K562 (cell line): Measurements from ENCODE around the gene ZNF219. TPM values are rescaled to one million over a fixed set of nuclear protein-coding genes. Genes with fewer than 3 reads are reported as not detected.

Experiments
- ATAC-seq: fragments of 200-7000 bp; cut with Tn5 transposase; 3 replicates; pipeline ENCODE4 v1.9.1; 2020; ENCODE audit warnings: moderate library complexity
- BruUV-seq: library from RNA; stranded (reverse); fragments of 400-500 nt; replicated peaks from 2 replicates; lab custom pipeline; 2021; lab: Mats Ljungman, UMichigan
- CTCF ChIA-PET: fragments of 300-600 bp; formaldehyde crosslinking; extraction: SDS; loops from one replicate; lab custom pipeline; 2021; ENCODE audit warnings: low intra/inter-chr PET ratio; lab: Yijun Ruan, JAX
- POLR2A ChIA-PET: fragments of 300-600, 350-650 bp; sonication (Branson Sonifier 250); formaldehyde crosslinking; extraction: SDS; loops from one replicate; lab custom pipeline; 2021; ENCODE audit warnings: antibody characterized with exemption, inconsistent platforms; lab: Yijun Ruan, JAX
- DNase-seq, 4 experiments: peaks; one replicate each; pipeline versions ENCODE4 v3.0.0 to v3.0.0-alpha.2; 2011 to 2018; ENCODE audit warnings: low spot score in 3 of 4, mixed read lengths in 3 of 4; ENCODE audit errors: extremely low read depth in 1 of 4
- FAIRE-seq: peaks from 2 replicates; lab custom pipeline; 2011; peaks lifted over from hg19 to GRCh38; lab: Jason Lieb, UNC
- H2AFZ ChIP-seq: 2 replicates; pipeline ENCODE4 v1.6.0; 2011; ENCODE audit warnings: low read depth, low read length, control low read depth, inconsistent platforms
- H3K27ac ChIP-seq: fragments of 200-600 bp; 3 replicates; pipeline ENCODE4 v1.8.0; 2011; ENCODE audit warnings: low read depth, mild to moderate bottlenecking, control low read depth, inconsistent platforms, low read length, moderate library complexity, mixed read lengths; ENCODE audit errors: extremely low read depth
- H3K27me3 ChIP-seq, 2 experiments: fragments of 300-600 bp in 1 of 2; 2 replicates in 1 of 2; 3 replicates in 1 of 2; pipeline versions ENCODE4 v1.6.0 to v1.8.0; 2011; ENCODE audit warnings: inconsistent platforms in 2 of 2, low read length in 2 of 2, mild to moderate bottlenecking in 1 of 2, mixed read lengths in 1 of 2, moderate library complexity in 1 of 2; ENCODE audit not compliant: control insufficient read depth in 2 of 2, insufficient read depth in 2 of 2
- H3K36me3 ChIP-seq: fragments of 300-600 bp; 3 replicates; pipeline ENCODE4 v1.8.0; 2011; ENCODE audit warnings: mild to moderate bottlenecking, low read length, inconsistent platforms; ENCODE audit not compliant: control insufficient read depth, insufficient read depth
- H3K4me1 ChIP-seq, 2 experiments: fragments of 200-600 bp in 1 of 2; replicated peaks in 1 of 2; 2 replicates in 1 of 2; 3 replicates in 1 of 2; pipeline versions ENCODE4 v1.5.1 to v1.8.0; 2011; ENCODE audit warnings: inconsistent platforms in 2 of 2, low read length in 2 of 2, mild to moderate bottlenecking in 1 of 2, mixed read lengths in 1 of 2, moderate library complexity in 1 of 2; ENCODE audit not compliant: control insufficient read depth in 2 of 2, insufficient read depth in 2 of 2
- H3K4me2 ChIP-seq: 2 replicates; pipeline ENCODE4 v1.6.1; 2011; ENCODE audit warnings: low read length, control low read depth, inconsistent platforms, mixed read lengths; ENCODE audit not compliant: insufficient read depth
- H3K4me3 ChIP-seq: fragments of 200-600 bp; sonication (generic), shearing (Covaris generic); 2 replicates; pipeline ENCODE4 v1.5.1; 2016; ENCODE audit warnings: control low read depth, inconsistent platforms
- H3K79me2 ChIP-seq: fragments of 200-600 bp; 3 replicates; pipeline ENCODE4 v1.8.0; 2011; ENCODE audit warnings: low read length, inconsistent platforms; ENCODE audit not compliant: control insufficient read depth, insufficient read depth
- H3K9ac ChIP-seq, 2 experiments: 2 replicates each; pipeline versions ENCODE4 v1.6.0 to v1.6.1; 2011; ENCODE audit warnings: low read depth in 2 of 2, low read length in 2 of 2, control low read depth in 1 of 2, inconsistent platforms in 1 of 2, mild to moderate bottlenecking in 1 of 2, mixed read lengths in 1 of 2; ENCODE audit not compliant: insufficient read depth in 1 of 2
- H3K9me1 ChIP-seq: one replicate; pipeline ENCODE4 v1.6.0; 2011; ENCODE audit warnings: inconsistent platforms, mild to moderate bottlenecking, low read length, moderate library complexity; ENCODE audit not compliant: control insufficient read depth, insufficient read depth
- H3K9me3 ChIP-seq: replicated peaks from 2 replicates; pipeline ENCODE4 v1.5.1; 2011; ENCODE audit warnings: low read depth, low read length, inconsistent platforms; ENCODE audit not compliant: control insufficient read depth, insufficient read depth
- H4K20me1 ChIP-seq: replicated peaks from 2 replicates; pipeline ENCODE4 v1.6.1; 2011; ENCODE audit warnings: low read length, inconsistent platforms, mixed read lengths; ENCODE audit not compliant: control insufficient read depth, insufficient read depth
- BRD9 ChIP-seq: fragments of 450-650 bp; IDR thresholded peaks from 2 replicates; pipeline ENCODE4 v1.6.1; 2018; ENCODE audit warnings: low read depth; ENCODE audit not compliant: partially characterized antibody
- CEBPB ChIP-seq: fragments of 450-650 bp; IDR thresholded peaks from 2 replicates; pipeline ENCODE4 v1.6.1; 2016; ENCODE audit warnings: missing genetic modification characterization, missing compliant biosample characterization
- E2F3 ChIP-seq: fragments of 250-450 bp; sonication (Bioruptor Pico); IDR thresholded peaks from 2 replicates; pipeline ENCODE4 v1.4.0; 2020; ENCODE audit warnings: mild to moderate bottlenecking
- GABPB2 ChIP-seq: fragments of 250-450 bp; sonication (Bioruptor Pico); conservative IDR thresholded peaks from 2 replicates; pipeline ENCODE4 v1.5.1; 2021; ENCODE audit warnings: mild to moderate bottlenecking
- HLTF ChIP-seq: fragments of 450-650 bp; IDR thresholded peaks from 2 replicates; pipeline ENCODE4 v1.6.1; 2016
- NCOA4 ChIP-seq: fragments of 450-650 bp; IDR thresholded peaks from 2 replicates; pipeline ENCODE4 v1.6.1; 2018; ENCODE audit warnings: mild to moderate bottlenecking; ENCODE audit not compliant: partially characterized antibody
- NR1H2 ChIP-seq: sonication (generic); formaldehyde crosslinking; IDR thresholded peaks from 2 replicates; pipeline ENCODE4 v1.4.0; 2020; ENCODE audit warnings: mild to moderate bottlenecking, missing genetic modification reagents
- PML ChIP-seq: IDR thresholded peaks from 2 replicates; pipeline ENCODE4 v1.6.1; 2012; ENCODE audit warnings: low read length, inconsistent platforms
- TCFL5 ChIP-seq: fragments of 250-450 bp; sonication (Bioruptor Pico); conservative IDR thresholded peaks from 2 replicates; pipeline ENCODE4 v1.6.1; 2021; ENCODE audit warnings: mild to moderate bottlenecking, moderate library complexity, matching md5 sums
- ZNF324 ChIP-seq: fragments of 250-450 bp; sonication (Bioruptor Pico); IDR thresholded peaks from 2 replicates; pipeline ENCODE4 v1.4.0; 2020; ENCODE audit warnings: mild to moderate bottlenecking
- ZNF75A ChIP-seq: fragments of 450-650 bp; formaldehyde crosslinking; IDR thresholded peaks from 2 replicates; pipeline ENCODE4 v1.4.0; 2020; ENCODE audit warnings: mild to moderate bottlenecking
- whole genome bisulfite sequencing: fragments of 100-300 bp; shearing (Covaris generic); methylation state at CpG from one replicate; pipeline ENCODE4 v1.1.6; 2016; ENCODE audit warnings: low coverage, mixed read lengths; ENCODE audit not compliant: insufficient coverage; ENCODE audit errors: missing lambda C conversion rate; 5-methylcytosine and 5-hydroxymethylcytosine counted together
- in situ Hi-C: fragments of 300-500 bp; cut with MboI; formaldehyde crosslinking; loops from 4 replicates; pipeline ENCODE4 v1.15.0; 2018; ENCODE audit warnings: inconsistent platforms, mixed read lengths
- intact Hi-C: fragments of 100-400 bp; cut with micrococcal nuclease; formaldehyde crosslinking; loops from 2 replicates; pipeline ENCODE4 v1.14.2; 2022
- polyA plus RNA-seq, 8 experiments: library from polyadenylated mRNA; depleted of rRNA in 4 of 8; stranded (reverse) in 5 of 8; unstranded in 3 of 8; fragments of >200 nt; fragmentation: Nextera tagmentation in 2 of 8; fragmentation: Illumina TruSeq in 1 of 8; extraction: Ambion mirVana in 2 of 8; extraction: Trizol in 1 of 8; gene quantifications; 2 replicates each; pipeline versions ENCODE4 v1.2.1 to v1.2.3, GENCODE V29; 2011 to 2014; ENCODE audit warnings: inconsistent platforms in 1 of 8, missing spikeins in 1 of 8
- total RNA-seq, 7 experiments: library from RNA; depleted of rRNA in 6 of 7; stranded (reverse); fragments of >200 nt in 6 of 7; fragmentation: Illumina TruSeq in 2 of 7; extraction: Trizol in 2 of 7; gene quantifications; 2 replicates each; pipeline versions ENCODE4 v1.2.1 to v1.2.3, GENCODE V29; 2011 to 2021; ENCODE audit warnings: low replicate concordance in 1 of 7
- TF ChIP-seq, protein P1 (sequence below): fragments of 450-650 bp; conservative IDR thresholded peaks from 2 replicates; pipeline ENCODE4 v1.6.1; 2016; ENCODE audit warnings: missing genetic modification characterization, low read depth, mild to moderate bottlenecking, control low read depth, missing compliant biosample characterization

Gene ZNF219
- total and polyA plus RNA-seq, 9 of the 15 experiments (the other 6 are each of a cell fraction or from before 2014, with no cell fraction given), result 0.29 to 10.6 (median 2.8) TPM

DNA sequence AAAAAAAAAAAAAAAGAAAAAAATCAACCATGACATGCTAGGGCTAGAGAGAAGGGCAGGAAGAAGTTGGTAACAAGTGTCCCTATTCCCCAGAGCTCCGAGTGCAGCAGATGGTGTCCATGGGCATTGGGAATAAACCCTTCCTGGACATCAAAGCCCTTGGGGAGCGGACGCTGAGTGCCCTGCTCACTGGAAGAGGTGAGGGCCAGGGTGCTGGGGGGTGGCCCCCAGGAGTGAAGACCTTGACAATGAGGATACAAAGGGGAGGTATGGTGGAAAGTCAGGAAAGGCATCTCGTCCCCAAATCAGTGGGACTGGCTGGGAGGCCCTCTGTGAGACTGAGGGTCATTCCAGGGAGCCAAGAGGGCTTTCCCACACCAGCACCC, 11.6 kb downstream of the ZNF219 start:
- ATAC-seq (no peak), FAIRE-seq (no peak), DNase-seq (no peak)
- Histone ChIP-seq H3K36me3 (0 out of 3 replicates have a peak, but pooled peaks cover 2% of the 10 kb centered on the region), H3K27me3 (no peaks in the 10 kb centered on the region), H3K9me3 (no peaks in the 10 kb centered on the region), H3K79me2 (no peaks in the 10 kb centered on the region), H3K4me1 (peaks cover 0 to 16% of the 10 kb centered on the region in 2 experiments; a peak in 1 of 5 replicates), H3K9ac (no peak overlapping the region), H3K4me2 (no peak overlapping the region), H4K20me1 (no peaks in the 10 kb centered on the region), H3K9me1 (no peaks in the 10 kb centered on the region), H3K4me3 (no peak overlapping the region), H2AFZ (no peak overlapping the region), H3K27ac (no peak overlapping the region)
- TF ChIP-seq BRD9, result no peak
- no peak for TF ChIP-seq PML
- no peak for TF ChIP-seq E2F3 (CRISPR knock-in tag)
- TF ChIP-seq NCOA4, result no peak
- TF ChIP-seq, protein P1, sequence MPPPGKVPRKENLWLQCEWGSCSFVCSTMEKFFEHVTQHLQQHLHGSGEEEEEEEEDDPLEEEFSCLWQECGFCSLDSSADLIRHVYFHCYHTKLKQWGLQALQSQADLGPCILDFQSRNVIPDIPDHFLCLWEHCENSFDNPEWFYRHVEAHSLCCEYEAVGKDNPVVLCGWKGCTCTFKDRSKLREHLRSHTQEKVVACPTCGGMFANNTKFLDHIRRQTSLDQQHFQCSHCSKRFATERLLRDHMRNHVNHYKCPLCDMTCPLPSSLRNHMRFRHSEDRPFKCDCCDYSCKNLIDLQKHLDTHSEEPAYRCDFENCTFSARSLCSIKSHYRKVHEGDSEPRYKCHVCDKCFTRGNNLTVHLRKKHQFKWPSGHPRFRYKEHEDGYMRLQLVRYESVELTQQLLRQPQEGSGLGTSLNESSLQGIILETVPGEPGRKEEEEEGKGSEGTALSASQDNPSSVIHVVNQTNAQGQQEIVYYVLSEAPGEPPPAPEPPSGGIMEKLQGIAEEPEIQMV (tag), result no peak
- TF ChIP-seq ZNF324 (CRISPR knock-in tag), result no peak
- TF ChIP-seq NR1H2 (CRISPR knock-in tag), result no peak
- no peak for TF ChIP-seq ZNF75A
- no peak for TF ChIP-seq HLTF
- no peak for TF ChIP-seq GABPB2
- TF ChIP-seq TCFL5 (CRISPR knock-in tag), result no peak
- no peak for TF ChIP-seq CEBPB (tag)
- WGBS, result 56% methylated on average over 3 of the region's 4 CpGs
- POLR2A ChIA-PET, result interaction anchor here (0.6 to 1.5 kb wide), 4 partner anchors 12 to 98 kb away, joined by 3 to 4 read pairs (median 4); no protein-coding TSS in a partner anchor
- no TSS peak for BruUV-seq
- in situ Hi-C loops, result no loop called here
- CTCF ChIA-PET, result interaction anchor here (0.7 kb wide), 1 partner anchor 19 kb away, joined by 3 read pairs; no protein-coding TSS in a partner anchor
- intact Hi-C loops, result no loop called here
